Activated naive CD4-positive, alpha-beta T cell treated with anti-CD3 and anti-CD28 coated beads, Interleukin-2, amount 50 U/mL, for 72 hours (primary cell): ENCODE results near the gene TIGD6. TPM values are rescaled to one million over a fixed set of nuclear protein-coding genes. Genes with fewer than 3 reads are reported as not detected.

Source experiments
- ATAC-seq, 2 donors: fragments of 150-1000 bp; cut with Tn5 transposase; 2 replicates each; pipeline ENCODE4 v1.10.0; 2021; ENCODE audit warnings: mild to moderate bottlenecking in 2 of 2, moderate library complexity in 2 of 2
- DNase-seq, 2 donors: peaks; one replicate each; pipeline ENCODE4 v3.0.0; 2021 to 2022; ENCODE audit warnings: low spot score in 2 of 2
- H3K27ac Mint-ChIP-seq, 2 donors: one replicate each; pipeline ENCODE4 v1.8.0; 2022; ENCODE audit warnings: mild to moderate bottlenecking in 2 of 2, mixed read lengths in 2 of 2
- H3K36me3 Mint-ChIP-seq, 2 donors: one replicate each; pipeline ENCODE4 v1.8.0; 2022; ENCODE audit warnings: mixed read lengths in 2 of 2
- H3K9me3 Mint-ChIP-seq, 2 donors: one replicate each; pipeline ENCODE4 v1.8.0; 2022; ENCODE audit warnings: mixed read lengths in 2 of 2
- total RNA-seq, 2 donors: library from RNA; stranded (reverse); gene quantifications; one replicate each; pipeline ENCODE4 v1.2.3, GENCODE V29; 2022

TIGD6 gene
- total RNA-seq, 2 donors from 2014 or later = 1.9 to 3.0 TPM

GRCh38 chr5:150022681-150023080, 22.2 kb upstream of the TIGD6 start:
- H3K36me3 Mint-ChIP-seq = peaks cover 21 to 35% of the 10 kb centered on the region in 2 donors

GRCh38 chr5:150022158-150022531, 21.7 kb upstream of the TIGD6 start:
- H3K36me3 Mint-ChIP-seq = peaks cover 24 to 37% of the 10 kb centered on the region in 2 donors
- DNase-seq = no peak
- no peaks in the 10 kb centered on the region for H3K9me3 Mint-ChIP-seq
- no peak for ATAC-seq
- H3K27ac Mint-ChIP-seq = peak overlapping the region; percentile 18 to 91

More at GRCh38 chr5:150022681-150023080, 22.2 kb upstream of the TIGD6 start:
- no peak for ATAC-seq
- no peak for DNase-seq
- peak overlapping the region; percentile 18 to 91 for H3K27ac Mint-ChIP-seq
- no peaks in the 10 kb centered on the region for H3K9me3 Mint-ChIP-seq

GRCh38 chr5:150021491-150022157, 21.2 kb upstream of the TIGD6 start:
- ATAC-seq (no peak), DNase-seq (no peak)
- Mint-ChIP-seq H3K27ac (peak overlapping the region; percentile 18 to 91), H3K9me3 (no peaks in the 10 kb centered on the region), H3K36me3 (peaks cover 24 to 42% of the 10 kb centered on the region in 2 donors)

GRCh38 chr5:150020249-150020648, 19.8 kb upstream of the TIGD6 start:
- Mint-ChIP-seq H3K36me3 (peaks cover 32 to 55% of the 10 kb centered on the region in 2 donors), H3K9me3 (peaks cover 0 to 5% of the 10 kb centered on the region in 2 donors), H3K27ac (peak overlapping the region in 1 of 2 donors; percentile 45)
- ATAC-seq (peak in 1 of 2 donors; percentile 59), DNase-seq (no peak)

- Mint-ChIP-seq H3K27ac (no peak overlapping the region), H3K9me3 (peaks cover 0 to 10% of the 10 kb centered on the region in 2 donors), H3K36me3 (peaks cover 49 to 82% of the 10 kb centered on the region in 2 donors)
- no peak for DNase-seq
- no peak for ATAC-seq
These were observed 17.0 kb upstream of the TIGD6 start for GRCh38 chr5:150017226-150018005.

- no peak overlapping the region for H3K27ac Mint-ChIP-seq
- H3K9me3 Mint-ChIP-seq = peaks cover 0 to 10% of the 10 kb centered on the region in 2 donors
- ATAC-seq = no peak
- peaks cover 52 to 79% of the 10 kb centered on the region in 2 donors for H3K36me3 Mint-ChIP-seq
- DNase-seq = no peak
These were observed 16.1 kb upstream of the TIGD6 start for GRCh38 chr5:150016537-150016936.

- Mint-ChIP-seq H3K27ac (no peak overlapping the region), H3K36me3 (peaks cover 53 to 74% of the 10 kb centered on the region in 2 donors), H3K9me3 (peaks cover 0 to 10% of the 10 kb centered on the region in 2 donors)
- ATAC-seq (no peak), DNase-seq (no peak)
These were observed 15.0 kb upstream of the TIGD6 start for GRCh38 chr5:150015415-150015814.

GRCh38 chr5:150014456-150014855, 14.0 kb upstream of the TIGD6 start:
- peaks cover 50 to 71% of the 10 kb centered on the region in 2 donors for H3K36me3 Mint-ChIP-seq
- DNase-seq = no peak
- ATAC-seq = peak; percentile 54 to 84
- H3K9me3 Mint-ChIP-seq = peaks cover 0 to 10% of the 10 kb centered on the region in 2 donors
- H3K27ac Mint-ChIP-seq = no peak overlapping the region

- no peak overlapping the region for H3K27ac Mint-ChIP-seq
- peaks cover 0 to 10% of the 10 kb centered on the region in 2 donors for H3K9me3 Mint-ChIP-seq
- ATAC-seq (no peak), DNase-seq (no peak)
- H3K36me3 Mint-ChIP-seq = peaks cover 44 to 65% of the 10 kb centered on the region in 2 donors
These were observed 13.5 kb upstream of the TIGD6 start for GRCh38 chr5:150013931-150014330.

GRCh38 chr5:150009671-150010387, 9.4 kb upstream of the TIGD6 start:
- Mint-ChIP-seq H3K9me3 (peaks cover 0 to 5% of the 10 kb centered on the region in 2 donors), H3K27ac (peak overlapping the region in 1 of 2 donors; percentile 59), H3K36me3 (peaks cover 27 to 40% of the 10 kb centered on the region in 2 donors)
- DNase-seq = no peak
- peak in 1 of 2 donors; percentile 77 for ATAC-seq

- ATAC-seq (no peak), DNase-seq (no peak)
- Mint-ChIP-seq H3K36me3 (peaks cover 15 to 27% of the 10 kb centered on the region in 2 donors), H3K27ac (no peak overlapping the region), H3K9me3 (no peaks in the 10 kb centered on the region)
These were observed 6.6 kb upstream of the TIGD6 start for GRCh38 chr5:150007050-150007449.

- DNase-seq (no peak), ATAC-seq (no peak)
- Mint-ChIP-seq H3K9me3 (no peaks in the 10 kb centered on the region), H3K36me3 (peaks cover 19 to 32% of the 10 kb centered on the region in 2 donors), H3K27ac (no peak overlapping the region)
These were observed 5.9 kb upstream of the TIGD6 start for GRCh38 chr5:150006318-150006717.

- Mint-ChIP-seq H3K9me3 (no peaks in the 10 kb centered on the region), H3K36me3 (peaks cover 26 to 30% of the 10 kb centered on the region in 2 donors), H3K27ac (peak overlapping the region; percentile 94 to 98)
- ATAC-seq (peak; percentile 56 to 73), DNase-seq (peak in 1 of 2 donors; percentile 65)
These were observed 1.4 kb upstream of the TIGD6 start for GRCh38 chr5:150001660-150002486.

GRCh38 chr5:150000990-150001659, 671 bp upstream of the TIGD6 start:
- Mint-ChIP-seq H3K9me3 (no peaks in the 10 kb centered on the region), H3K36me3 (peaks cover 26 to 30% of the 10 kb centered on the region in 2 donors), H3K27ac (peak overlapping the region; percentile 94 to 98)
- DNase-seq = peak in 1 of 2 donors; percentile 52
- peak; percentile 9 to 33 for ATAC-seq

- no peak for ATAC-seq
- H3K27ac Mint-ChIP-seq = peak overlapping the region; percentile 94
- H3K36me3 Mint-ChIP-seq = peaks cover 23 to 34% of the 10 kb centered on the region in 2 donors
- no peaks in the 10 kb centered on the region for H3K9me3 Mint-ChIP-seq
- no peak for DNase-seq
These were observed 593 bp downstream of the TIGD6 start for GRCh38 chr5:149999866-150000255.
